Transverse colon (tissue), 4 donors: ENCODE data around the gene GET3. TPM values are rescaled to one million over a fixed set of nuclear protein-coding genes. Genes with fewer than 3 reads are reported as not detected.
A peak's percentile ranks its signal among the peaks of the same experiment; 100 is the strongest.

Source experiments
- DNase-seq: peaks from one replicate; pipeline ENCODE4 v3.0.0-alpha.2; 2019
- H3K27ac ChIP-seq, 4 donors: fragments of 200-600 bp; sonication (generic); 2 replicates each; pipeline ENCODE4 v1.5.1; 2016 to 2018; ENCODE audit warnings: inconsistent platforms in 4 of 4
- H3K27me3 ChIP-seq: fragments of 200-600 bp; sonication (generic); 2 replicates; pipeline ENCODE4 v1.5.1; 2017; ENCODE audit warnings: inconsistent platforms
- H3K36me3 ChIP-seq, 4 donors: fragments of 200-600 bp; sonication (generic); 2 replicates each; pipeline ENCODE4 v1.5.1; 2017 to 2019; ENCODE audit warnings: inconsistent platforms in 4 of 4
- H3K4me1 ChIP-seq, 4 donors: fragments of 200-600 bp; sonication (generic); 2 replicates each; pipeline ENCODE4 v1.5.1; 2017 to 2020; ENCODE audit warnings: inconsistent platforms in 4 of 4
- H3K4me3 ChIP-seq, 4 donors: fragments of 200-600 bp; sonication (generic); 1 replicate in 1 of 4; 2 replicates in 3 of 4; pipeline versions ENCODE4 v1.5.1 to v1.6.1; 2017 to 2019; ENCODE audit warnings: inconsistent platforms in 4 of 4
- H3K9me3 ChIP-seq, 2 donors: fragments of 200-600 bp; sonication (generic); 2 replicates each; pipeline ENCODE4 v1.5.1; 2017 to 2019; ENCODE audit warnings: inconsistent platforms in 2 of 2
- CTCF ChIP-seq, 5 experiments: fragments of 200-600 bp in 3 of 5; fragments of 450-650 bp in 2 of 5; sonication (generic) in 3 of 5; IDR thresholded peaks; 1 replicate in 2 of 5; 2 replicates in 3 of 5; pipeline ENCODE4 v1.5.1; 2016 to 2017; ENCODE audit warnings: antibody characterized with exemption in 5 of 5, inconsistent platforms in 3 of 5, mild to moderate bottlenecking in 2 of 5, moderate library complexity in 1 of 5
- EP300 ChIP-seq: sonication (generic); formaldehyde crosslinking; IDR thresholded peaks from one replicate; pipeline ENCODE4 v1.6.1; 2017; ENCODE audit warnings: antibody characterized with exemption, low read depth
- POLR2A ChIP-seq: fragments of 450-650 bp; IDR thresholded peaks from one replicate; pipeline ENCODE4 v1.6.1; 2016; ENCODE audit warnings: antibody characterized with exemption, mild to moderate bottlenecking, moderate library complexity
- POLR2AphosphoS5 ChIP-seq, 3 donors: sonication (generic); formaldehyde crosslinking; IDR thresholded peaks; one replicate each; pipeline ENCODE4 v1.6.1; 2016; ENCODE audit warnings: antibody characterized with exemption in 3 of 3
- WGBS, 2 donors: methylation state at CpG; one replicate each; pipeline ENCODE4 v1.1.5; 2018; ENCODE audit warnings: low coverage in 1 of 2; 5-methylcytosine and 5-hydroxymethylcytosine counted together
- in situ Hi-C, 4 donors: fragments of 200-750 bp; cut with MboI; loops; one replicate each; pipeline versions ENCODE4 v1.15.0 to v1.15.1; 2017; ENCODE audit warnings: low sequenced_read_pairs in 3 of 4, low pct_ligation_motif_present in 1 of 4, low pct_unique_long_range_greater_than_20kb in 1 of 4
- intact Hi-C: fragments of 100-400 bp; cut with DNase I; formaldehyde crosslinking; loops from one replicate; pipeline ENCODE4 v1.15.1; 2023; ENCODE audit warnings: low total_unique reads
- total RNA-seq, 4 donors: library from RNA; depleted of rRNA; stranded (reverse); fragments of >200 nt; gene quantifications; one replicate each; pipeline ENCODE4 v1.1.0, GENCODE V29; 2016

The GET3 gene
- total RNA-seq, 4 donors from 2014 or later = 18.3 to 75.2 (median 43.6) TPM

GRCh38 chr19:12788042-12788681 lies 50.9 kb downstream of the GET3 start:
- TF ChIP-seq CTCF (IDR thresholded peaks at IDR 0.05) (no peak), POLR2AphosphoS5 (IDR thresholded peaks at IDR 0.05) (no peak), EP300 (no peak), POLR2A (no peak)
- Histone ChIP-seq H3K27ac (peak overlapping the region; percentile 97 to 99 (median 98)), H3K9me3 (no peaks in the 10 kb centered on the region), H3K36me3 (no peaks in the 10 kb centered on the region), H3K4me3 (peak overlapping the region in 2 of 4 donors; percentile 84 to 90), H3K4me1 (peaks cover 42 to 71% (median 69%) of the 10 kb centered on the region in 4 donors), H3K27me3 (no peaks in the 10 kb centered on the region)
- in situ Hi-C loops = no loop called here
- DNase-seq = no peak
- intact Hi-C loops = loop anchor here (10.0 kb wide), 1 partner anchor 367 kb away; the partner anchor contains the start of genes IER2 and STX10
- WGBS, 2 donors = 21 to 31% methylated on average over 3 to 4 of the region's 4 CpGs

- Histone ChIP-seq H3K4me1 (peaks cover 37 to 65% (median 64%) of the 10 kb centered on the region in 4 donors), H3K27ac (peak overlapping the region; percentile 97 to 99 (median 98)), H3K27me3 (no peaks in the 10 kb centered on the region), H3K36me3 (no peaks in the 10 kb centered on the region), H3K4me3 (peak overlapping the region; percentile 17 to 90 (median 87)), H3K9me3 (no peaks in the 10 kb centered on the region)
- TF ChIP-seq POLR2A (peak; percentile 50), EP300 (no peak), POLR2AphosphoS5 (IDR thresholded peaks at IDR 0.05) (peak; percentile 60 to 71 (median 61)), CTCF (IDR thresholded peaks at IDR 0.05) (no peak)
- in situ Hi-C loops = no loop called here
- DNase-seq = peak; percentile 89
- WGBS, 2 donors = 1 to 4% methylated on average over 5 to 12 of the region's 12 CpGs
- intact Hi-C loops = loop anchor here (10.0 kb wide), 1 partner anchor 366 kb away; the partner anchor contains the start of genes IER2 and STX10
Measured at GRCh38 chr19:12788682-12789097, 51.4 kb downstream of the GET3 start.

GRCh38 chr19:12789098-12789903 lies 52.0 kb downstream of the GET3 start:
- Histone ChIP-seq H3K27me3 (no peaks in the 10 kb centered on the region), H3K9me3 (no peaks in the 10 kb centered on the region), H3K27ac (peak overlapping the region; percentile 97 to 99 (median 98)), H3K4me1 (peaks cover 32 to 65% (median 62%) of the 10 kb centered on the region in 4 donors), H3K36me3 (no peaks in the 10 kb centered on the region), H3K4me3 (peak overlapping the region; percentile 17 to 90 (median 87))
- in situ Hi-C loops = no loop called here
- intact Hi-C loops = loop anchor here (10.0 kb wide), 1 partner anchor 366 kb away; the partner anchor contains the start of genes IER2 and STX10
- 0 to 2% methylated on average over 6 to 22 of the region's 46 CpGs for WGBS, 2 donors
- no peak for DNase-seq
- TF ChIP-seq CTCF (IDR thresholded peaks at IDR 0.05) (no peak), POLR2A (peak; percentile 24), POLR2AphosphoS5 (IDR thresholded peaks at IDR 0.05) (peak in 1 of 3 donors; percentile 61), EP300 (no peak)
